Natural killer cell (primary cell): ENCODE results near the gene FAT2. TPM values are rescaled to one million over a fixed set of nuclear protein-coding genes. Genes with fewer than 3 reads are reported as not detected.

ENCODE experiments used
- ATAC-seq, 3 donors: fragments of 150-1000 bp in 2 of 3; fragments of 200-7000 bp in 1 of 3; cut with Tn5 transposase; 1 replicate in 1 of 3; 2 replicates in 2 of 3; pipeline ENCODE4 v1.10.0; 2021; ENCODE audit warnings: mild to moderate bottlenecking in 2 of 3, moderate library complexity in 2 of 3
- DNase-seq, 2 donors: peaks; one replicate each; pipeline versions ENCODE4 v3.0.0 to v3.0.0-alpha.2; 2013 to 2021; ENCODE audit warnings: mixed read lengths in 1 of 2
- H3K27ac ChIP-seq: one replicate; pipeline ENCODE4 v1.5.1; 2013; ENCODE audit warnings: mild to moderate bottlenecking, low read length
- H3K27me3 ChIP-seq: one replicate; pipeline ENCODE4 v1.6.1; 2013; ENCODE audit warnings: low read length; ENCODE audit not compliant: control insufficient read depth, insufficient read depth
- H3K36me3 ChIP-seq: one replicate; pipeline ENCODE4 v1.6.1; 2013; ENCODE audit warnings: low read length; ENCODE audit not compliant: control insufficient read depth, insufficient read depth
- H3K4me1 ChIP-seq: one replicate; pipeline ENCODE4 v1.6.1; 2013; ENCODE audit warnings: low read length; ENCODE audit not compliant: control insufficient read depth, insufficient read depth
- H3K4me3 ChIP-seq: one replicate; pipeline ENCODE4 v1.5.1; 2013; ENCODE audit warnings: low read length
- H3K9me3 ChIP-seq: one replicate; pipeline ENCODE4 v1.6.1; 2013; ENCODE audit warnings: low read length; ENCODE audit not compliant: control insufficient read depth, insufficient read depth
- H3K27ac Mint-ChIP-seq, 2 donors: one replicate each; pipeline ENCODE4 v1.8.0; 2022; ENCODE audit warnings: mild to moderate bottlenecking in 2 of 2, mixed read lengths in 2 of 2, moderate library complexity in 1 of 2
- H3K27me3 Mint-ChIP-seq, 2 donors: one replicate each; pipeline ENCODE4 v1.8.0; 2022; ENCODE audit warnings: low read depth in 2 of 2, mixed read lengths in 2 of 2
- H3K36me3 Mint-ChIP-seq: one replicate; pipeline ENCODE4 v1.8.0; 2022; ENCODE audit warnings: mixed read lengths
- H3K4me1 Mint-ChIP-seq, 2 donors: one replicate each; pipeline ENCODE4 v1.8.0; 2022; ENCODE audit warnings: mixed read lengths in 2 of 2
- H3K4me3 Mint-ChIP-seq: one replicate; pipeline ENCODE4 v1.8.0; 2022; ENCODE audit warnings: mild to moderate bottlenecking, moderate library complexity, mixed read lengths
- H3K9me3 Mint-ChIP-seq, 2 donors: one replicate each; pipeline ENCODE4 v1.8.0; 2022; ENCODE audit warnings: mixed read lengths in 2 of 2
- WGBS: methylation state at CpG from one replicate; pipeline ENCODE4 v1.1.7; 2013; ENCODE audit warnings: missing lambda C conversion rate; ENCODE audit not compliant: insufficient coverage; 5-methylcytosine and 5-hydroxymethylcytosine counted together
- intact Hi-C: fragments of 100-400 bp; cut with micrococcal nuclease; formaldehyde crosslinking; loops from one replicate; pipeline ENCODE4 v1.14.2; 2022
- total RNA-seq, 4 donors: library from RNA; stranded (reverse); fragments of 120-200 nt in 1 of 4; gene quantifications; one replicate each; pipeline versions ENCODE4 v1.2.3 to v1.2.4, GENCODE V29; 2013 to 2022
- TF ChIP-seq, protein P1 (sequence below): fragments of 200-600 bp; IDR thresholded peaks from one replicate; pipeline ENCODE4 v1.8.0; 2022; ENCODE audit warnings: antibody characterized with exemption

FAT2 gene
- total RNA-seq, 3 donors from 2014 or later (not counting 1 experiment from before 2014, with no cell fraction given), result not detected

DNA sequence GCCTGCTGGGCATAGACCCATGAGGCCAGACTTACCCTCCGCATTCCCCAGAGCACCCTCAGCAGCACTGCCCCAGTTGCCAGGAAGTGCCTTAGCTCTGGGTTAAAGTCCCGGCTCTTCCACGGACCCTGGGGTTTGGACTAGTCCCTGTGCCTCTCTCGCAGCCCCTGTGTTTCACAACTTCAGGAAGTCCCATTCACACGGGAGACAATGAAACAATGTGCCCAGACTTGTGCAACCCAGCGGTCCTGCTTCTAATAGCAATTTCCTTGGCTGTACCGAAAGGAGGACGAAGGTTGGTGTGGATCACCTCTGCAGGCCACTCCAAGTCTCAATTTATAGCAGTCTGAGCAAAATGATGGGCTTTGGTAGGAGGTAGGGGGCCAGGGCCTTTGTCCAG, 41.8 kb upstream of the FAT2 start:
- DNase-seq, result no peak
- no peaks in the 10 kb centered on the region for H3K36me3 Mint-ChIP-seq
- no peak overlapping the region for H3K27ac ChIP-seq
- H3K27me3 Mint-ChIP-seq, result peaks cover 10 to 13% of the 10 kb centered on the region in 2 donors
- TF ChIP-seq, protein P1, sequence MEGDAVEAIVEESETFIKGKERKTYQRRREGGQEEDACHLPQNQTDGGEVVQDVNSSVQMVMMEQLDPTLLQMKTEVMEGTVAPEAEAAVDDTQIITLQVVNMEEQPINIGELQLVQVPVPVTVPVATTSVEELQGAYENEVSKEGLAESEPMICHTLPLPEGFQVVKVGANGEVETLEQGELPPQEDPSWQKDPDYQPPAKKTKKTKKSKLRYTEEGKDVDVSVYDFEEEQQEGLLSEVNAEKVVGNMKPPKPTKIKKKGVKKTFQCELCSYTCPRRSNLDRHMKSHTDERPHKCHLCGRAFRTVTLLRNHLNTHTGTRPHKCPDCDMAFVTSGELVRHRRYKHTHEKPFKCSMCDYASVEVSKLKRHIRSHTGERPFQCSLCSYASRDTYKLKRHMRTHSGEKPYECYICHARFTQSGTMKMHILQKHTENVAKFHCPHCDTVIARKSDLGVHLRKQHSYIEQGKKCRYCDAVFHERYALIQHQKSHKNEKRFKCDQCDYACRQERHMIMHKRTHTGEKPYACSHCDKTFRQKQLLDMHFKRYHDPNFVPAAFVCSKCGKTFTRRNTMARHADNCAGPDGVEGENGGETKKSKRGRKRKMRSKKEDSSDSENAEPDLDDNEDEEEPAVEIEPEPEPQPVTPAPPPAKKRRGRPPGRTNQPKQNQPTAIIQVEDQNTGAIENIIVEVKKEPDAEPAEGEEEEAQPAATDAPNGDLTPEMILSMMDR, result no peak
- no peaks in the 10 kb centered on the region for H3K4me1 ChIP-seq
- intact Hi-C loops, result no loop called here
- H3K9me3 ChIP-seq, result no peaks in the 10 kb centered on the region
- no peak for ATAC-seq
- WGBS, result 86% methylated on average over 8 of the region's 8 CpGs
- H3K4me3 Mint-ChIP-seq, result no peak overlapping the region
- no peak overlapping the region for H3K4me3 ChIP-seq
- H3K4me1 Mint-ChIP-seq, result no peaks in the 10 kb centered on the region
- no peaks in the 10 kb centered on the region for H3K27me3 ChIP-seq
- no peak overlapping the region for H3K27ac Mint-ChIP-seq
- no peaks in the 10 kb centered on the region for H3K36me3 ChIP-seq
- H3K9me3 Mint-ChIP-seq, result no peaks in the 10 kb centered on the region

- no peaks in the 10 kb centered on the region for H3K36me3 ChIP-seq
- ATAC-seq (no peak), DNase-seq (no peak)
- H3K4me1 ChIP-seq, result no peaks in the 10 kb centered on the region
- H3K27me3 ChIP-seq, result no peaks in the 10 kb centered on the region
- Mint-ChIP-seq H3K27me3 (peaks cover 10 to 13% of the 10 kb centered on the region in 2 donors), H3K4me1 (no peaks in the 10 kb centered on the region), H3K36me3 (no peaks in the 10 kb centered on the region), H3K4me3 (no peak overlapping the region), H3K9me3 (no peaks in the 10 kb centered on the region), H3K27ac (no peak overlapping the region)
- 90% methylated on average over 15 of the region's 15 CpGs for WGBS
- no peak overlapping the region for H3K4me3 ChIP-seq
- no peaks in the 10 kb centered on the region for H3K9me3 ChIP-seq
- H3K27ac ChIP-seq, result no peak overlapping the region
- TF ChIP-seq, protein P1, result no peak
- intact Hi-C loops, result no loop called here
Observed at GRCh38 chr5:151632524-151632923, 41.4 kb upstream of the FAT2 start.

GRCh38 chr5:151631941-151632340, 40.8 kb upstream of the FAT2 start:
- Mint-ChIP-seq H3K36me3 (no peaks in the 10 kb centered on the region), H3K4me3 (no peak overlapping the region), H3K9me3 (no peaks in the 10 kb centered on the region), H3K4me1 (no peaks in the 10 kb centered on the region), H3K27ac (no peak overlapping the region), H3K27me3 (peaks cover 10 to 13% of the 10 kb centered on the region in 2 donors)
- Histone ChIP-seq H3K36me3 (no peaks in the 10 kb centered on the region), H3K27ac (no peak overlapping the region), H3K27me3 (no peaks in the 10 kb centered on the region), H3K4me1 (no peaks in the 10 kb centered on the region), H3K4me3 (no peak overlapping the region), H3K9me3 (no peaks in the 10 kb centered on the region)
- no peak for DNase-seq
- no peak for ATAC-seq
- TF ChIP-seq, protein P1, result no peak
- intact Hi-C loops, result no loop called here
- WGBS, result 93% methylated on average over 5 of the region's 5 CpGs

- Mint-ChIP-seq H3K27me3 (peaks cover 0 to 8% of the 10 kb centered on the region in 2 donors), H3K4me3 (no peak overlapping the region), H3K36me3 (no peaks in the 10 kb centered on the region), H3K9me3 (no peaks in the 10 kb centered on the region), H3K4me1 (no peaks in the 10 kb centered on the region), H3K27ac (no peak overlapping the region)
- TF ChIP-seq, protein P1, result no peak
- DNase-seq, result no peak
- Histone ChIP-seq H3K9me3 (no peaks in the 10 kb centered on the region), H3K4me1 (no peaks in the 10 kb centered on the region), H3K27me3 (no peaks in the 10 kb centered on the region), H3K36me3 (no peaks in the 10 kb centered on the region), H3K4me3 (no peak overlapping the region), H3K27ac (no peak overlapping the region)
- intact Hi-C loops, result no loop called here
- no peak for ATAC-seq
Observed at GRCh38 chr5:151630088-151630487, 39.0 kb upstream of the FAT2 start.
